SW480 (cell line): Measurements from ENCODE around the gene YLPM1.

Source experiments
- DNase-seq: peaks from one replicate; pipeline ENCODE4 v3.0.0-alpha.2; 2016; ENCODE audit warnings: low spot score

The YLPM1 gene

DNA sequence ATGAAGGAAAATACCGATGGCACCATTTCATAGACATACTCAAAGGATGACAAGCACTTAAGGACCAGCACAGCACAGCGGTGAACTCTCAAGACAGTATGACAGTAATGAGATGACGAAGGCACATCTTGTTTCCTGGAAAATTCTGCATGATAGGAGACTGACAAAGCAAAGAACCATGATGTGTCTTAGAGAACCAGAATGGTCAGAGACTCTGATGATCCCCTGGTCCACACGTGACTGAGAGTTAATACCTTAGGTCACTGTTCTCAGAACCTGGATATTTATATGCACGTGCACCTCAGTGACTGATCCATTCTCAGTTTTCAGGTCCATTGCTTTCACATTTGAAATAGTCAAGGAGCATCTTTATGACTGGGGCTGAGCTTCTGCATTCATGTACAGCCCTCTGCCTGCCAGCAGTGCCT is 77.5 kb downstream of the YLPM1 start:
- DNase-seq = no peak

DNA sequence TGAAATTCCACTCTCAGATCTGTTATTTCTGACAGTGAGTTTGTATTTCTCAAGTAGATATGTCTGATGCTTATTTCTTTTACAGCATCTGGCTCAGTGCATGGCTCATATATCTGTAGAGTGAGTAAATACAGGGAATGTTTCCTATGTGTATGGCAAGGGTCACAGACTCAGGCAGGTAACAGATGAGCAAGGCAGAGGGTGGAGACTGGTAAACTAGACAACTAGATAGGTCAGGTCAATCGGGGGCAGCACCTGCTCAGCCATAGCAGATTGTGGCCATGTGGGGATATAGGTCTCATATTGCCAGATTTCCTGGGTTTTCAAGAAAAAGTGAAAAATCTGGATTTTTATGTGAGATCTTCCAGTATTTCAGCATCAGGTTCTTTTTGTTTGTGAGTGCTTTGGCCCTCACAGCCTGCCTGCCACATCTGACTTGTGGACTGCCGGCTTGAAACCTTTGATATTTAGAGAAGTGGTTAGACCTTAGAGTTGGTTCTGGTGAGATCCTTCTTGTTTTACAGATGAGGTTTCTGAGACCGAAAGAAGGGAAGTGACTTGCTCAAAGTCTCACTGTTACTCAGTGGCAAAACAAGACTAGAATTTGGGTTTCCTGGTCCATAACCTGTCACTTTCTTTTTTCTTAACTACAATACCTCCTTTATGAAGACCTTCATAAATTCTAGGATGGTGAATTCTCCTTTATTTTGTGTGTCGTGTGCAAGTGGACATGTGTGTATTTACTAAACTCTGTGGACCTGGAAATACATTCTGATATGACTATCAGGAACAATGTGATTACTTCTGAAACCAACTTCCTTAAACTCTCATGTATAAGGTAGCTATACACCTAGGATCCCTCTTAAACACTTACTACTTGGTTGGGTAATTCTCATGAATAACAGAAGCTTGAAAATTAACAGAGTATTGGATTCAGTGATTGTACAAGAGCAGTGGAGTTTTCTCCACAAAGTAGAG is 78.4 kb downstream of the YLPM1 start:
- DNase-seq = no peak

- DNase-seq = no peak
These were observed 80.5 kb downstream of the YLPM1 start for GRCh38 chr14:74843653-74844052.

DNA sequence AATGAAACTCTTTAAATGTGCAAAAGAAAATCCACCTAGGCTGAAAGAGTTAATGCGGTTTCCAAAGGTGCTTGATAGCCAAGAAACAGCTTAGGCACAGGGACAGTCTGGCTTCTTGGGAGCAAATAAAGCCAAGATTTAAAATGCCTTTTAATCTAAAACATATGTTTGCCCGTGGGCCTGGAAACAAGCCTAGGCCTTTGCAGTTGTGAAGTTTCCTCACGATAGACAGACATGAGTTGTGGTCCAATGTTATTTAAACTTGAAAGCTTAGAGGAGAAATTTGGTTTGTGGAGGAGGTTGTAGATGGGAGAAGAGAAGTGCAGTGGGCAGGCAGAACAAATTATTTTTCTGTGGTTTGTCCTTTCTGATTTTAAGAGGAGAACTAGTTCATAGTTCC is 83.1 kb downstream of the YLPM1 start:
- no peak for DNase-seq

DNA sequence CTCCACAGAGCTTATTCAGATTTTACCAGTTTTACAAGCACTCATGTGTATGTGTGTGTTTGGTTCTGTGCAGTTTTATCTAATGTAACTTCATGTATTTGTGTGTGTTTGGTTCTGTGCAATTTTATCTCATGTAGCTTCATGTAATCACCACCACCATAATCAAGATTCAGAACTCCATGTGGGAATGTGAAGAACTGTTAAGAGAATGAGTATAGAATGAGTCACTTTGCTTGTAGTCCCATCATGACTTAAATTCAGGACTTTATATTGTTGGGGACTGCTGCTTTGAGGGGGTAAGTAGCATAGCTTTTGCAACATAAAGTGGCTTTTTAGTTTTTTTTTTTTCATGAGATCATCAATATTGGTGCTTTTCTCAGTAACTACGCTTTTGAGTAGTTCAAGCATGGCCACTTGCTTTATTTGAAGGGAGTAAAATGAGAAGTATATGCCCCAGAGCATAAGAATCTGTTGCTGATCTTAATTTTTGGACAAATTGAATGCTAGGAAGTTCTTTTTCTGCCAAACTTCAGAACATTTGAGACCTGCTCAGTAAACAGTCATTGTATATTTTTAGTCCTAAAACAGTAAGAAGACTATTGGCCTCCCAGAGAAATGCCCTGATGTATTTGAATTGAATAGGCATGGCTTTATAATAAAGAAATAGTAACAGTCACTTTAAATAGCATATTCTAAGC is 84.0 kb downstream of the YLPM1 start:
- DNase-seq = no peak

DNA sequence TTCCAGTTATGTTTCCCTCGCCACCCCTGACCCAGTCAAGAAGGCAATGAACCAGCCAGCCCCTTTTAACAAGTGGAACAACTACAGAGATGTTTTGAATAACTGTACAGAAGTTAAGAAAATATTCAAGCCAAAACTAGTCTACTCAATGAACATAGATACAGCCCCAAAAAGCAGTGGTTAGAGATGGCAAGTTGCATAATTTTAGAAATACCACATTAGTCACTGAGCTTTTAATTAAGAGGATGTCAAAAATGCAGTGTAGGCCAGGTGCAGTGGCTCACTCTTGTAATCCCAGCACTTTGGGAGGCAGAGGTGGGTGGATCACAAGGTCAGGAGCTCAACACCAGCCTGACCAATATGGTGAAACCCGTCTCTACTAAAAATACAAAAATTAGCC is 85.7 kb downstream of the YLPM1 start:
- DNase-seq = no peak

- DNase-seq = no peak
These were observed 89.9 kb downstream of the YLPM1 start for GRCh38 chr14:74852922-74853530.

GRCh38 chr14:74853581-74853980 is 90.5 kb downstream of the YLPM1 start:
- DNase-seq = no peak

- no peak for DNase-seq
These were observed 91.9 kb downstream of the YLPM1 start for GRCh38 chr14:74855021-74855420.

DNA sequence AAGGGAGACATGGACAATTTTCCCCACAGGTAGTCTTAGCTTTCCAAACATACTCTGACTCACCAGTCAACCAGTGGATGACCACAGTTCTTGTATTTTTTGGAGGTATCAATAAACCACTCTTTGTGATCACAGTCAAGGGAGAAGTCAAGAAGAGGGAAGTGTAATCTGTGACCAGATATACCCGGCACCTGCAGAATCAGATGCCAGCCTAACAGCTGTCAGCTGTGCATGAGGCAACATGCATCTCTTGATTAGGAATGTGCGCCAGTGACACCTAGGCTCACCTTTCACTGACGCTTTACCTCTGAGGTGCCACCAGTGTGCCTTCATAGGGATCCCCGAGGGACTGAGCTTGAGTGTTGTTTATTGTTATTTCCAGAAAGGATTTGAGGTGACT is 92.8 kb downstream of the YLPM1 start:
- DNase-seq = no peak

DNA sequence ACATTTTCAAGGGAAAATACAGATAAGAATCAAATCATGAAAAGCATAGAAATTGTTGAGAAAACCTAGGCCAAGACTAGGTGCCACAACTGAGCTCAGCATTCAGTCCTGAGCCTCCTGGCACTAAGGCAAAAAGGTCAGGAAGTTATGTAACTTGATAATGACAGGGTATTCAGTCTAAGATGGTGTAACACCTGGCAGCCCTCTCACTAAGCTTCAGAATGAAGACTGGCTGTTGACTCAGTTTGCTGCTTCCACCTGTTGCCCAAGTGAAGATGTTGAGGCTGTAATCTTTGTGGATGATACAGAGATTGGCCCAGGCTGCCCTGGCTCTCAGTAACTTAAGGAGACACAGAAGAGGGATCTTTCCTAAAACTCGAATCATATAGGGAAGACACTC is 93.2 kb downstream of the YLPM1 start:
- no peak for DNase-seq

- no peak for DNase-seq
These were observed 94.9 kb downstream of the YLPM1 start for GRCh38 chr14:74858022-74858421.

DNA sequence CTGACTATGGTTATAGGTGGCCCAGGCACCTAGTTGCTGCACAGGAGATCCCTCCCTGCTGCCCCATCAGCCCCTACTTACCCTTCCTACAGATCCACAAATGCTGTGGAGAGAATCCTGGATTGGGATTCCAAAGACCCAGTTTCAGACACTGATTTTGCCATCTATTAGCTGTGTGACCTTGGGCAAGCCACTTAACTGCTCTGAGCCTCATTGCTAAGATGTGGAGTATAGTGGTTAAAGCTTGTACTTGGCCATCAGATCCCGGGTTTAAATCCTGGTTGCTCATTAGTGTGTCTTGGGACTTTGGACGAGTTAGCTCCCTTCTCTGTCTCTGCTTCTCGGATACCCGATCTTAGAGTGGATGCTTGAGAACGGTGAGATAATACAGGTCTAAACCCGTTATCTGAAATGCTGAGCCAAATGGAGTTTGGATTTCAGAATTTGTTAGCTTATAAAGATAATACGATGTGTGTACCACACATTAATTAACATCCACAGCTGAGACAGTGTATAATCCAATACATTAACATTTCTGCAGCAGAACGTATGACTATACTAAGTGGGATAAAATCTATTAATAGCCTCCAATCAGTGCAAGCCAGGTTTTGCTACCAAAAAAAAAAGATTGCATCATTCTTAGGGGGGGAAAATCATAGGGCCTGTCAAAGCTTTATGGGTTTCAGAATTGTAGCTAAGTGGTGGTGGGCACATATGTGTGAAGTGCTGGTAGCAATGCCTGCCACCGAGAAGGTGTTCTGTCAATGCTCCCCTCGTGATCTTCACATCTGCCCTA is 96.8 kb downstream of the YLPM1 start:
- DNase-seq = no peak

DNA sequence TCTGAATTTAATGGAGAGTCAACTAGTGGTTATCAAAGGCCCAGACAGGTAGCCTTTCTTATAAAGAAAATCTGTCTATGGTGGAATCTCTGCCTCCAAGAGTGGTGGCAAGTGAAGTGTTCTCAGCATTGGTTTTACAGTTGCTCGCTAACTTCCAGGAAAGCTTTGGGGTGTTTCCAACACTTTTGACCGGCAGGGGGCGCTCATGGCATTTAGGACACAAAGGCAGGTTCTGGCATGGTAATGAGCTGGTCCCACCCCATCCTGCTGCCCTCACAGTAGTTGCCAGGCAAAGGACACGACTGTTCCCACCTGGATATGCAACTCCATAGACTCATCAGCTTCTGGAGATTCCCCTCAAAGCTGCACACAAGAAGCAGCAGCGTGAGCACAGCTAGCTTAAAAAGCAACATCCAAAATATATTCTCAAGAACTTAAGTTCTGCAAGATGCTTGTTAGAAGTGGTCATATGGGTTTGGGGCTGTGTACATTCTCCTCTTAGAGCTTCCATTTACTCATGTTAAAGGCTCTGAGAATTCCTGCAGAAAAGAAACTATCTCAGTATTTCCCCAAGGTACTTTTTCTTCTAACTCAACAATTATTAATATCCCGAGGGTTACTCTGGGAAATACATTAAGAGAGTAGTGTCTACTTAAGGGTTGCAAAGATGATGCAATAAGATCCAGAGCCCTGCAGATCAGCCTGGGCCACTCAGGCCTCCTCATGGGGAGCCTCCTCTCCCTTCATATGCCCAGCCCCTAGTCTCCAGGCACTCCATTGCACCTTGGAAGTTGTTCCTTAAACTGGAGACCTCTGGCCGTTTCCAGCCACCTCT is 98.0 kb downstream of the YLPM1 start:
- peak; percentile 86 for DNase-seq

GRCh38 chr14:74861734-74862090 is 98.6 kb downstream of the YLPM1 start:
- DNase-seq = no peak

DNA sequence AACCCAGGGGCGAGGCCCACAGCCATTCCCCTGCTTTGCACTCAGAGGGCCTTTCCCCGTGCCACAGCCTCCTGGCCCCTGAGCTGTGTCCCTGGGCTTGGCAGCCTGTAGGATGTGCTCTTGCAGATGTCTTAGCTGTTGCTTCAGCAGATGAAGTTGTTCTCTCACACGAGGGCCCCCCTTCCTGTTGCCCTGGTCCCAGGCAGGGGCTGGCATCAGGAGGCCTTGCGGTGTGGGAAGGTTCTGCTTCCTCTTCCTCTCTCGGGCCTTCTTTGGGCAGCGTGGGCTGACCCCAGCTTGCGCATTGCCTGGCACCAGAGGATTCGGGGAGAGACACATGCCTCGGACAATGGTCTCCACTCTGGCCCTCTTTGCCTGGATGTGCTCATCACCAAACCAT is 100.2 kb downstream of the YLPM1 start:
- DNase-seq = no peak

DNA sequence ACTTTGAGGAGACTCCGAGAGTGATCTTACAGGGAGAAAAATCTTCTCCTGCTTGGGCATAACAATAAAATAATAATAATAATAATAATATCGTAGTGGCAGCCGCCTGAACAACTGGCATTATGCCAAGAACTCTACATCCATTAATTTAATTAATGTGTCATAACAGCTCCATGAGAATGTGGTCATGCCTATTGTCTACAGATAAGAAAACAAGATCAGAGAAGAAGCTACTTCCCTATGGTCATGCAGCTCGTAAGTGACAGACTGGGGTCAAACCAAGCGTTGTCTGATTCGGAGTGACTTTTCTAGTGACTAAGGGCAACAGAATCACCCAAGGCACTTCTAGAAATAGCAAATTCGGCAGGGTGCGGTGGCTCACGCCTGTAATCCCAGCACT is 101.1 kb downstream of the YLPM1 start:
- no peak for DNase-seq

GRCh38 chr14:74865156-74865555 is 102.0 kb downstream of the YLPM1 start:
- DNase-seq = no peak

- DNase-seq = no peak
These were observed 103.7 kb downstream of the YLPM1 start for GRCh38 chr14:74866708-74867389.

GRCh38 chr14:74867673-74868072 is 104.6 kb downstream of the YLPM1 start:
- DNase-seq = no peak

DNA sequence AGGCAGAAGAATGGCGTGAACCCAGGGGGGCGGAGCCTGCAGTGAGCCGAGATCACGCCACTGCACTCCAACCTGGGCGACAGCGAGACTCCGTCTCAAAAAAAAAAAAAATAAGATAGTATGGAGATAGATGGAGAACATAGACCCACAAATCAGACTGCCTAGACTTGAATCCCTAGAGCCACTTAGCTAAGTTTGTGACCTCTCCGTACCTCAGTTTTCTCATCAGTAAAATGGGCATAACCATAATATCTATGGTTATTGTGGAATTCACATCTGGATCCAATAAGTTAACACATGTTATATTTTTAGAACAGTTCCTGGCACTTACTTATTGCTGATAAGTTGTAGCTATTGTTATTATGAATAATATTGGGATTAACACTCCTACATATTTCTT is 105.6 kb downstream of the YLPM1 start:
- DNase-seq = no peak
